Measurements from ENCODE around the gene IRF2. TPM values are rescaled to one million over a fixed set of nuclear protein-coding genes. Genes with fewer than 3 reads are reported as not detected.

IRF2 gene
- total RNA-seq, result 20.5 and 36.3 TPM in 2 replicates

GRCh38 chr4:184474263-184475095, at the start of gene IRF2:
Gene IRF2, minus strand, starts transcription at chr4:184474550. Its CDS starts 45,486 bp downstream, at chr4:184429064.
- peak; percentile 95 for DNase-seq (ENCODE audit: low read depth, low spot score)

- no peak for DNase-seq (ENCODE audit: low read depth, low spot score)
Measured at GRCh38 chr4:184515606-184516005, 41.3 kb upstream of the IRF2 start.

GRCh38 chr4:184514121-184514988, 40.0 kb upstream of the IRF2 start:
- peak; percentile 33 for DNase-seq (ENCODE audit: low read depth, low spot score)

- DNase-seq (ENCODE audit: low read depth, low spot score), result no peak
Measured at GRCh38 chr4:184513802-184514120, 39.4 kb upstream of the IRF2 start.

- no peak for DNase-seq (ENCODE audit: low read depth, low spot score)
Measured at GRCh38 chr4:184511156-184511555, 36.8 kb upstream of the IRF2 start.

GRCh38 chr4:184510401-184510800, 36.1 kb upstream of the IRF2 start:
- DNase-seq (ENCODE audit: low read depth, low spot score), result no peak

- no peak for DNase-seq (ENCODE audit: low read depth, low spot score)
Measured at GRCh38 chr4:184506527-184507121, 32.3 kb upstream of the IRF2 start.

GRCh38 chr4:184504385-184504784, 30.0 kb upstream of the IRF2 start:
- DNase-seq (ENCODE audit: low read depth, low spot score), result no peak

- no peak for DNase-seq (ENCODE audit: low read depth, low spot score)
Measured at GRCh38 chr4:184503869-184504300, 29.5 kb upstream of the IRF2 start.

- DNase-seq (ENCODE audit: low read depth, low spot score), result no peak
Measured at GRCh38 chr4:184500748-184501589, 26.6 kb upstream of the IRF2 start.

GRCh38 chr4:184499996-184500395, 25.6 kb upstream of the IRF2 start:
- no peak for DNase-seq (ENCODE audit: low read depth, low spot score)

- DNase-seq (ENCODE audit: low read depth, low spot score), result no peak
Measured at GRCh38 chr4:184498598-184498997, 24.2 kb upstream of the IRF2 start.

- no peak for DNase-seq (ENCODE audit: low read depth, low spot score)
Measured at GRCh38 chr4:184489771-184490170, 15.4 kb upstream of the IRF2 start.

GRCh38 chr4:184487503-184487902, 13.2 kb upstream of the IRF2 start:
- no peak for DNase-seq (ENCODE audit: low read depth, low spot score)

GRCh38 chr4:184485279-184485678, 10.9 kb upstream of the IRF2 start:
- DNase-seq (ENCODE audit: low read depth, low spot score), result no peak

- DNase-seq (ENCODE audit: low read depth, low spot score), result no peak
Measured at GRCh38 chr4:184481544-184481943, 7.2 kb upstream of the IRF2 start.

- no peak for DNase-seq (ENCODE audit: low read depth, low spot score)
Measured at GRCh38 chr4:184479516-184479950, 5.2 kb upstream of the IRF2 start.

- no peak for DNase-seq (ENCODE audit: low read depth, low spot score)
Measured at GRCh38 chr4:184477201-184477999, 3.0 kb upstream of the IRF2 start.

- no peak for DNase-seq (ENCODE audit: low read depth, low spot score)
Measured at GRCh38 chr4:184476695-184477094, 2.3 kb upstream of the IRF2 start.

GRCh38 chr4:184475498-184475897, 1.1 kb upstream of the IRF2 start:
- no peak for DNase-seq (ENCODE audit: low read depth, low spot score)
